ENCODE measurements around the gene KRT2. TPM values are rescaled to one million over a fixed set of nuclear protein-coding genes. Genes with fewer than 3 reads are reported as not detected.

The KRT2 gene
- polyA plus RNA-seq, 1 experiment = not detected

GRCh38 chr12:52697058-52697582 lies 45.1 kb upstream of the KRT2 start:
- Histone ChIP-seq H3K4me3 (ENCODE audit: low read depth, low read length) (no peak overlapping the region), H3K27ac (ENCODE audit: low read depth, low read length) (no peak overlapping the region), H3K27me3 (ENCODE audit: control insufficient read depth, insufficient read depth, low read length) (peaks cover 15% of the 10 kb centered on the region), H3K9me3 (ENCODE audit: control insufficient read depth, insufficient read depth, low read length) (no peaks in the 10 kb centered on the region; the same call in 1 of the 2 replicates)
- no peak for TF ChIP-seq CTCF (IDR thresholded peaks at IDR 0.05; ENCODE audit: low read depth, low read length)
- ChIA-PET CTCF (no interaction called here), POLR2A (interaction anchor here (0.7 kb wide), 1 partner anchor 234 kb away, joined by 4 read pairs; no protein-coding TSS in a partner anchor)
- DNase-seq (ENCODE audit: low read depth, low spot score) = no peak

GRCh38 chr12:52696588-52696987 lies 44.6 kb upstream of the KRT2 start:
- Histone ChIP-seq H3K4me3 (ENCODE audit: low read depth, low read length) (no peak overlapping the region), H3K27ac (ENCODE audit: low read depth, low read length) (no peak overlapping the region), H3K9me3 (ENCODE audit: control insufficient read depth, insufficient read depth, low read length) (no peaks in the 10 kb centered on the region; the same call in 1 of the 2 replicates), H3K27me3 (ENCODE audit: control insufficient read depth, insufficient read depth, low read length) (peaks cover 20% of the 10 kb centered on the region)
- no peak for TF ChIP-seq CTCF (IDR thresholded peaks at IDR 0.05; ENCODE audit: low read depth, low read length)
- no peak for DNase-seq (ENCODE audit: low read depth, low spot score)
- CTCF ChIA-PET = no interaction called here
- POLR2A ChIA-PET = interaction anchor here (0.7 kb wide), 1 partner anchor 234 kb away, joined by 4 read pairs; no protein-coding TSS in a partner anchor

GRCh38 chr12:52695039-52695438 lies 43.0 kb upstream of the KRT2 start:
- ChIA-PET CTCF (interaction anchor here (0.5 kb wide), 1 partner anchor 172 kb away, joined by 4 read pairs; no protein-coding TSS in a partner anchor), POLR2A (no interaction called here)
- H3K4me3 ChIP-seq (ENCODE audit: low read depth, low read length) = no peak overlapping the region
- no peak for DNase-seq (ENCODE audit: low read depth, low spot score)
- H3K27me3 ChIP-seq (ENCODE audit: control insufficient read depth, insufficient read depth, low read length) = peaks cover 34% of the 10 kb centered on the region
- no peaks in the 10 kb centered on the region; the same call in 1 of the 2 replicates for H3K9me3 ChIP-seq (ENCODE audit: control insufficient read depth, insufficient read depth, low read length)
- H3K27ac ChIP-seq (ENCODE audit: low read depth, low read length) = no peak overlapping the region
- TF ChIP-seq CTCF (IDR thresholded peaks at IDR 0.05; ENCODE audit: low read depth, low read length) = no peak

- TF ChIP-seq CTCF (IDR thresholded peaks at IDR 0.05; ENCODE audit: low read depth, low read length) = no peak
- peaks cover 39% of the 10 kb centered on the region for H3K27me3 ChIP-seq (ENCODE audit: control insufficient read depth, insufficient read depth, low read length)
- H3K4me3 ChIP-seq (ENCODE audit: low read depth, low read length) = no peak overlapping the region
- ChIA-PET POLR2A (no interaction called here), CTCF (no interaction called here)
- no peak overlapping the region for H3K27ac ChIP-seq (ENCODE audit: low read depth, low read length)
- H3K9me3 ChIP-seq (ENCODE audit: control insufficient read depth, insufficient read depth, low read length) = no peaks in the 10 kb centered on the region; the same call in 1 of the 2 replicates
- no peak for DNase-seq (ENCODE audit: low read depth, low spot score)
Observed at GRCh38 chr12:52694151-52694550, 42.1 kb upstream of the KRT2 start.

- H3K4me3 ChIP-seq (ENCODE audit: low read depth, low read length) = no peak overlapping the region
- peaks cover 39% of the 10 kb centered on the region for H3K27me3 ChIP-seq (ENCODE audit: control insufficient read depth, insufficient read depth, low read length)
- DNase-seq (ENCODE audit: low read depth, low spot score) = no peak
- TF ChIP-seq CTCF (IDR thresholded peaks at IDR 0.05; ENCODE audit: low read depth, low read length) = no peak
- ChIA-PET POLR2A (no interaction called here), CTCF (interaction anchor here (1.4 kb wide), 1 partner anchor 177 kb away, joined by 5 read pairs; no protein-coding TSS in a partner anchor)
- no peaks in the 10 kb centered on the region; the same call in 1 of the 2 replicates for H3K9me3 ChIP-seq (ENCODE audit: control insufficient read depth, insufficient read depth, low read length)
- H3K27ac ChIP-seq (ENCODE audit: low read depth, low read length) = no peak overlapping the region
Observed at GRCh38 chr12:52693261-52693660, 41.2 kb upstream of the KRT2 start.
